Measurements from ENCODE around the gene NEUROD6. TPM values are rescaled to one million over a fixed set of nuclear protein-coding genes. Genes with fewer than 3 reads are reported as not detected.

The NEUROD6 gene
- total RNA-seq, 1 donor from 2014 or later, result not detected

- DNase-seq (ENCODE audit: low spot score in 2 of 2), result no peak
- Histone ChIP-seq H3K4me1 (no peaks in the 10 kb centered on the region), H3K4me3 (no peak overlapping the region), H3K27ac (no peak overlapping the region), H3K9me3 (no peaks in the 10 kb centered on the region), H3K27me3 (no peaks in the 10 kb centered on the region), H3K36me3 (no peaks in the 10 kb centered on the region)
- TF ChIP-seq CTCF (IDR thresholded peaks at IDR 0.05), result no peak
- intact Hi-C loops (cut with DNase I), result no loop called here
These were observed 7.2 kb downstream of the NEUROD6 start for GRCh38 chr7:31333291-31333690.

- intact Hi-C loops (cut with DNase I), result no loop called here
These were observed 13.5 kb downstream of the NEUROD6 start for GRCh38 chr7:31327071-31327470.

GRCh38 chr7:31326416-31326815 is 14.1 kb downstream of the NEUROD6 start:
- DNase-seq (ENCODE audit: low spot score in 2 of 2), result no peak
- intact Hi-C loops (cut with DNase I), result no loop called here

More at GRCh38 chr7:31327071-31327470, 13.5 kb downstream of the NEUROD6 start:
- H3K9me3 ChIP-seq, result no peaks in the 10 kb centered on the region
- H3K27ac ChIP-seq, result no peak overlapping the region
- no peaks in the 10 kb centered on the region for H3K27me3 ChIP-seq
- no peak for TF ChIP-seq CTCF (IDR thresholded peaks at IDR 0.05)
- no peak overlapping the region for H3K4me3 ChIP-seq
- DNase-seq (ENCODE audit: low spot score in 2 of 2), result no peak
- H3K36me3 ChIP-seq, result no peaks in the 10 kb centered on the region
- H3K4me1 ChIP-seq, result no peaks in the 10 kb centered on the region

GRCh38 chr7:31323101-31323500 is 17.4 kb downstream of the NEUROD6 start:
- no peak for DNase-seq (ENCODE audit: low spot score in 2 of 2)
- H3K9me3 ChIP-seq, result no peaks in the 10 kb centered on the region
- intact Hi-C loops (cut with DNase I), result no loop called here
- TF ChIP-seq CTCF (IDR thresholded peaks at IDR 0.05), result no peak
- no peak overlapping the region for H3K27ac ChIP-seq
- H3K4me3 ChIP-seq, result no peak overlapping the region
- no peaks in the 10 kb centered on the region for H3K27me3 ChIP-seq
- no peaks in the 10 kb centered on the region for H3K4me1 ChIP-seq
- no peaks in the 10 kb centered on the region for H3K36me3 ChIP-seq

More at GRCh38 chr7:31326416-31326815, 14.1 kb downstream of the NEUROD6 start:
- no peaks in the 10 kb centered on the region for H3K9me3 ChIP-seq
- no peaks in the 10 kb centered on the region for H3K36me3 ChIP-seq
- H3K27ac ChIP-seq, result no peak overlapping the region
- H3K4me1 ChIP-seq, result no peaks in the 10 kb centered on the region
- no peak overlapping the region for H3K4me3 ChIP-seq
- no peaks in the 10 kb centered on the region for H3K27me3 ChIP-seq
- no peak for TF ChIP-seq CTCF (IDR thresholded peaks at IDR 0.05)

- H3K36me3 ChIP-seq, result no peaks in the 10 kb centered on the region
- TF ChIP-seq CTCF (IDR thresholded peaks at IDR 0.05), result no peak
- no peaks in the 10 kb centered on the region for H3K9me3 ChIP-seq
- no peaks in the 10 kb centered on the region for H3K27me3 ChIP-seq
- DNase-seq (ENCODE audit: low spot score in 2 of 2), result no peak
- no peak overlapping the region for H3K27ac ChIP-seq
- no peak overlapping the region for H3K4me3 ChIP-seq
- no peaks in the 10 kb centered on the region for H3K4me1 ChIP-seq
- intact Hi-C loops (cut with DNase I), result no loop called here
These were observed 19.9 kb downstream of the NEUROD6 start for GRCh38 chr7:31320675-31321074.

GRCh38 chr7:31318313-31318712 is 22.2 kb downstream of the NEUROD6 start:
- no peak overlapping the region for H3K4me3 ChIP-seq
- no peak overlapping the region for H3K27ac ChIP-seq
- intact Hi-C loops (cut with DNase I), result no loop called here
- DNase-seq (ENCODE audit: low spot score in 2 of 2), result no peak
- no peaks in the 10 kb centered on the region for H3K4me1 ChIP-seq
- TF ChIP-seq CTCF (IDR thresholded peaks at IDR 0.05), result no peak
- no peaks in the 10 kb centered on the region for H3K36me3 ChIP-seq
- H3K9me3 ChIP-seq, result no peaks in the 10 kb centered on the region
- H3K27me3 ChIP-seq, result no peaks in the 10 kb centered on the region
